ENCODE data around the gene SPATA31E1. TPM values are rescaled to one million over a fixed set of nuclear protein-coding genes. Genes with fewer than 3 reads are reported as not detected.

Gene SPATA31E1
- polyA plus RNA-seq, 1 donor (not counting 4 experiments of a cell fraction or from before 2014, with no cell fraction given) = not detected

DNA sequence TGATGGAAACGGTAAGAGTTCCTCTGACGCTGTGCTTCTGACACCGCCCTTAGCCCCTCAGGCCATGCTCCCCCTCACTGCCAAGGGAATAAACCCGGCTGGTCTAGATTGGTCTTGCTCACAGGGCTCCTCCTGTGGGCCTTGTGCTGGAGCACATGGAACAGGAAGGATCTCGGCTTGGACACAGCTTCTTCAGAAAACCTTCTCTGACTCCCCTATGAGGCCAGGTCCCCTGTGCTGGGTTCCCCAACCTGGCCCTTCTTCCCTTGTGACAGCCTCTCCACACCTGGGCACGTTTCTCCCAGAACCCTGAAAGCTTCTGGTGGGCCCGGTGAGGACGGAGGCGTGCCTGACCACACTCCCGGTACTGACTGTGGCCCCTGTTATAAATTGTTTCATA, 8.2 kb downstream of the SPATA31E1 start:
- H3K36me3 ChIP-seq (ENCODE audit: control insufficient read depth in 2 of 2, extremely low read depth in 1 of 2, insufficient read depth in 2 of 2, low read length in 2 of 2) = no peaks in the 10 kb centered on the region
- no peak overlapping the region for H2AFZ ChIP-seq (ENCODE audit: control insufficient read depth, low read length)
- H3K79me2 ChIP-seq (ENCODE audit: control insufficient read depth, insufficient read depth, low read length) = no peaks in the 10 kb centered on the region
- FAIRE-seq (no peak), DNase-seq (ENCODE audit: low read depth, low spot score) (no peak)
- H3K9ac ChIP-seq (ENCODE audit: control insufficient read depth, extremely low read depth, insufficient read depth, low read length) = no peak overlapping the region
- no peak overlapping the region for H3K4me2 ChIP-seq (ENCODE audit: control insufficient read depth, extremely low read depth, insufficient read depth, low read depth, low read length)
- H3K4me1 ChIP-seq (ENCODE audit: control insufficient read depth, extremely low read depth, insufficient read depth, low read length) = no peaks in the 10 kb centered on the region
- dilution Hi-C loops (cut with MboI; ENCODE audit: extremely low pct_ligation_motif_present, low sequenced_read_pairs) = no loop called here
- no peak overlapping the region for H3K27ac ChIP-seq (ENCODE audit: control insufficient read depth, insufficient read depth, low read length)
- TF ChIP-seq, protein P1, sequence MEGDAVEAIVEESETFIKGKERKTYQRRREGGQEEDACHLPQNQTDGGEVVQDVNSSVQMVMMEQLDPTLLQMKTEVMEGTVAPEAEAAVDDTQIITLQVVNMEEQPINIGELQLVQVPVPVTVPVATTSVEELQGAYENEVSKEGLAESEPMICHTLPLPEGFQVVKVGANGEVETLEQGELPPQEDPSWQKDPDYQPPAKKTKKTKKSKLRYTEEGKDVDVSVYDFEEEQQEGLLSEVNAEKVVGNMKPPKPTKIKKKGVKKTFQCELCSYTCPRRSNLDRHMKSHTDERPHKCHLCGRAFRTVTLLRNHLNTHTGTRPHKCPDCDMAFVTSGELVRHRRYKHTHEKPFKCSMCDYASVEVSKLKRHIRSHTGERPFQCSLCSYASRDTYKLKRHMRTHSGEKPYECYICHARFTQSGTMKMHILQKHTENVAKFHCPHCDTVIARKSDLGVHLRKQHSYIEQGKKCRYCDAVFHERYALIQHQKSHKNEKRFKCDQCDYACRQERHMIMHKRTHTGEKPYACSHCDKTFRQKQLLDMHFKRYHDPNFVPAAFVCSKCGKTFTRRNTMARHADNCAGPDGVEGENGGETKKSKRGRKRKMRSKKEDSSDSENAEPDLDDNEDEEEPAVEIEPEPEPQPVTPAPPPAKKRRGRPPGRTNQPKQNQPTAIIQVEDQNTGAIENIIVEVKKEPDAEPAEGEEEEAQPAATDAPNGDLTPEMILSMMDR (optimal IDR thresholded peaks at IDR 0.05 in 1 of 3, IDR thresholded peaks at IDR 0.05 in 1 of 3, conservative IDR thresholded peaks at IDR 0.05 in 1 of 3; ENCODE audit: extremely low read depth in 1 of 3, insufficient read depth in 2 of 3, low read length in 3 of 3) = no peak
- TF ChIP-seq EZH2 (IDR thresholded peaks at IDR 0.05; ENCODE audit: low read length) = no peak
- no peak overlapping the region for H3K4me3 ChIP-seq (ENCODE audit: control insufficient read depth in 2 of 3, extremely low read depth in 1 of 3, insufficient read depth in 2 of 3, low read depth in 1 of 3, low read length in 3 of 3)
- H3K9me1 ChIP-seq (ENCODE audit: control insufficient read depth, extremely low read depth, insufficient read depth, low read length) = no peaks in the 10 kb centered on the region
- no peaks in the 10 kb centered on the region for H3K27me3 ChIP-seq (ENCODE audit: control insufficient read depth, extremely low read depth, insufficient read depth, low read length)
- H4K20me1 ChIP-seq (ENCODE audit: control insufficient read depth, extremely low read depth, insufficient read depth, low read length) = no peaks in the 10 kb centered on the region
- no peaks in the 10 kb centered on the region for H3K9me3 ChIP-seq (ENCODE audit: control insufficient read depth, low read depth, low read length)

DNA sequence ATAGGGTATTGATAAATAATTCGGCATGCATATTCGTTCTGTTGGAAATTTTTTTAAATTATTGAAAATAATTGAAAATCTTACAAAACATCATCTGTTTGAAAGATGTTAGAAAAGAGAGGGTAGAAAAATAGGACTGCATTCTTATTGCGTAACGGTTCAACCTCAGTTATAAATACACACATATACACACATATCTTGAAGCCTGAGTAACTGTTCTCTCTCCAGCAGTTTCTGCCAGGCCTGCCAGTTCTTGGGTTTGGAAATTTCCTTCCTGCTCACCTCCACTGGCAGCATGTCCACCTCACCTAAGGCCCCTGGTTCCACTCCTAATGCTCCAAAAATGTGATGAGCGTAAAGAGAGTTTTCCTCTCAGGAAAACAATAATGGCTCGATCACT, 9.1 kb downstream of the SPATA31E1 start:
- Histone ChIP-seq H3K79me2 (ENCODE audit: control insufficient read depth, insufficient read depth, low read length) (no peaks in the 10 kb centered on the region), H3K9ac (ENCODE audit: control insufficient read depth, extremely low read depth, insufficient read depth, low read length) (no peak overlapping the region), H3K27me3 (ENCODE audit: control insufficient read depth, extremely low read depth, insufficient read depth, low read length) (no peaks in the 10 kb centered on the region), H3K4me1 (ENCODE audit: control insufficient read depth, extremely low read depth, insufficient read depth, low read length) (no peaks in the 10 kb centered on the region), H3K4me2 (ENCODE audit: control insufficient read depth, extremely low read depth, insufficient read depth, low read depth, low read length) (no peak overlapping the region), H3K9me3 (ENCODE audit: control insufficient read depth, low read depth, low read length) (no peaks in the 10 kb centered on the region), H3K4me3 (ENCODE audit: control insufficient read depth in 2 of 3, extremely low read depth in 1 of 3, insufficient read depth in 2 of 3, low read depth in 1 of 3, low read length in 3 of 3) (no peak overlapping the region), H4K20me1 (ENCODE audit: control insufficient read depth, extremely low read depth, insufficient read depth, low read length) (no peaks in the 10 kb centered on the region), H3K27ac (ENCODE audit: control insufficient read depth, insufficient read depth, low read length) (no peak overlapping the region), H3K36me3 (ENCODE audit: control insufficient read depth in 2 of 2, extremely low read depth in 1 of 2, insufficient read depth in 2 of 2, low read length in 2 of 2) (no peaks in the 10 kb centered on the region), H2AFZ (ENCODE audit: control insufficient read depth, low read length) (no peak overlapping the region), H3K9me1 (ENCODE audit: control insufficient read depth, extremely low read depth, insufficient read depth, low read length) (no peaks in the 10 kb centered on the region)
- TF ChIP-seq, protein P1 (optimal IDR thresholded peaks at IDR 0.05 in 1 of 3, IDR thresholded peaks at IDR 0.05 in 1 of 3, conservative IDR thresholded peaks at IDR 0.05 in 1 of 3; ENCODE audit: extremely low read depth in 1 of 3, insufficient read depth in 2 of 3, low read length in 3 of 3) = no peak
- TF ChIP-seq EZH2 (IDR thresholded peaks at IDR 0.05; ENCODE audit: low read length) = no peak
- dilution Hi-C loops (cut with MboI; ENCODE audit: extremely low pct_ligation_motif_present, low sequenced_read_pairs) = no loop called here
- DNase-seq (ENCODE audit: low read depth, low spot score) = no peak
- no peak for FAIRE-seq
